PC-9 (cell line): Measurements from ENCODE around the gene GNAL. TPM values are rescaled to one million over a fixed set of nuclear protein-coding genes. Genes with fewer than 3 reads are reported as not detected.

Experiments used
- BruUV-seq: library from RNA; stranded (reverse); fragments of 400-500 nt; replicated peaks from 2 replicates; lab custom pipeline; 2021; lab: Mats Ljungman, UMichigan
- CTCF ChIA-PET: fragments of 300-600 bp; sonication (Branson Sonifier 250); formaldehyde crosslinking; loops from one replicate; lab custom pipeline; 2022; ENCODE audit warnings: antibody characterized with exemption; lab: Charles Lee
- POLR2A ChIA-PET: fragments of 300-600 bp; sonication (Branson Sonifier 250); formaldehyde crosslinking; loops from one replicate; lab custom pipeline; 2022; ENCODE audit warnings: antibody characterized with exemption; ENCODE audit not compliant: unreplicated experiment; lab: Charles Lee
- DNase-seq, 2 experiments: peaks; one replicate each; pipeline versions ENCODE4 v3.0.0 to v3.0.0-alpha.2; 2015 to 2022; ENCODE audit warnings: mixed read lengths in 1 of 2
- H2AFZ ChIP-seq: fragments of 200-600 bp; sonication (generic); 2 replicates; pipeline ENCODE4 v1.8.1; 2017; ENCODE audit warnings: antibody characterized with exemption
- H3F3A ChIP-seq: fragments of 200-600 bp; sonication (generic); 2 replicates; pipeline ENCODE4 v1.8.1; 2017; ENCODE audit warnings: antibody characterized with exemption, mild to moderate bottlenecking, low read depth; ENCODE audit not compliant: insufficient read depth
- H3K27ac ChIP-seq: fragments of 200-600 bp; sonication (generic); 2 replicates; pipeline ENCODE4 v1.6.1; 2016; ENCODE audit warnings: mixed run types
- H3K27me3 ChIP-seq: fragments of 200-600 bp; sonication (generic); 2 replicates; pipeline ENCODE4 v1.6.1; 2016; ENCODE audit warnings: low read depth, mixed run types; ENCODE audit not compliant: insufficient read depth
- H3K36me3 ChIP-seq: fragments of 200-600 bp; sonication (generic); 2 replicates; pipeline ENCODE4 v1.6.1; 2016; ENCODE audit warnings: low read depth, mixed run types
- H3K4me1 ChIP-seq: fragments of 200-600 bp; sonication (generic); replicated peaks from 2 replicates; pipeline ENCODE4 v1.6.1; 2016; ENCODE audit warnings: mixed run types; ENCODE audit not compliant: insufficient read depth
- H3K4me2 ChIP-seq: fragments of 200-600 bp; sonication (generic); 2 replicates; pipeline ENCODE4 v1.6.1; 2017; ENCODE audit warnings: mixed run types
- H3K4me3 ChIP-seq: fragments of 200-600 bp; sonication (generic); 2 replicates; pipeline ENCODE4 v1.6.1; 2016; ENCODE audit warnings: mixed run types
- H3K79me2 ChIP-seq: fragments of 200-600 bp; sonication (generic); 2 replicates; pipeline ENCODE4 v1.6.1; 2017; ENCODE audit warnings: low read depth, mixed run types
- H3K9me2 ChIP-seq: fragments of 200-600 bp; sonication (generic); 2 replicates; pipeline ENCODE4 v1.8.1; 2017; ENCODE audit warnings: mild to moderate bottlenecking; ENCODE audit not compliant: insufficient read depth
- H3K9me3 ChIP-seq: fragments of 200-600 bp; sonication (generic); 2 replicates; pipeline ENCODE4 v1.8.1; 2016; ENCODE audit warnings: low read depth; ENCODE audit not compliant: insufficient read depth
- H4K20me1 ChIP-seq: fragments of 200-600 bp; sonication (generic); 2 replicates; pipeline ENCODE4 v1.8.1; 2017; ENCODE audit not compliant: insufficient read depth
- EZH2 ChIP-seq: fragments of 200-600 bp; sonication (generic); IDR thresholded peaks from 2 replicates; pipeline ENCODE4 v1.8.0; 2017; ENCODE audit warnings: antibody characterized with exemption, low read depth
- intact Hi-C: fragments of 100-400 bp; cut with micrococcal nuclease; formaldehyde crosslinking; loops from one replicate; pipeline ENCODE4 v1.10.0; 2022; ENCODE audit not compliant: unreplicated experiment
- total RNA-seq: library from RNA; stranded (reverse); gene quantifications from 2 replicates; pipeline ENCODE4 v1.2.3, GENCODE V29; 2021
- TF ChIP-seq, protein P1 (sequence below): fragments of 200-600 bp; sonication (generic); conservative IDR thresholded peaks from 2 replicates; pipeline ENCODE4 v1.6.1; 2017; ENCODE audit warnings: mixed run types, antibody characterized with exemption, mild to moderate bottlenecking, moderate library complexity

Gene GNAL
- total RNA-seq, 1 experiment from 2014 or later: 3.3 TPM

DNA sequence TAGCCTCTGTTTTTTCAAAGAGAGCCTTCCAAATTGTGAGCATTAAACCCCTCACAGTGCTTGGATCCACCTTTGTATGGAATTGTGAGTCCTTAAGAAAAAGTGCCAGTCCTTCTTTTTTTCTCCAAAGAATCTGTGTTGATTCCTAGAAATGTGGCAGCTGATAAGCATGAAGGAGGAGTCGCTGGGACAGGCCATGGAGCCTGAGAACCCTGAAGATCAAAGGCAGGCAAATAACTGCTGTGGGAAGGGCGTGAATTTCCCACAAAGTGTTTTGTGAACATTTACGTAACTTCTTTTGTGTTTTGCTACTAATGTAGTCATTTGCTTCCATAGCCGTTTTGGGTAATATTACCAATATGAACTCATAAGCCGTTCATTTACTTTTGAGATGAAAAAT is 134.5 kb downstream of the GNAL start:
- Histone ChIP-seq H4K20me1 (no peaks in the 10 kb centered on the region), H3K4me2 (no peak overlapping the region), H3K4me3 (no peak overlapping the region), H3K27ac (no peak overlapping the region), H3K9me3 (no peaks in the 10 kb centered on the region), H3K36me3 (no peaks in the 10 kb centered on the region), H3F3A (no peaks in the 10 kb centered on the region), H3K79me2 (no peaks in the 10 kb centered on the region), H3K9me2 (no peaks in the 10 kb centered on the region), H2AFZ (no peak overlapping the region), H3K4me1 (no peaks in the 10 kb centered on the region), H3K27me3 (no peaks in the 10 kb centered on the region)
- no peak for DNase-seq
- intact Hi-C loops: no loop called here
- ChIA-PET CTCF (interaction anchor here (0.6 kb wide), 1 partner anchor 98 kb away, joined by 3 read pairs; no protein-coding TSS in a partner anchor), POLR2A (no interaction called here)
- TF ChIP-seq, protein P1, sequence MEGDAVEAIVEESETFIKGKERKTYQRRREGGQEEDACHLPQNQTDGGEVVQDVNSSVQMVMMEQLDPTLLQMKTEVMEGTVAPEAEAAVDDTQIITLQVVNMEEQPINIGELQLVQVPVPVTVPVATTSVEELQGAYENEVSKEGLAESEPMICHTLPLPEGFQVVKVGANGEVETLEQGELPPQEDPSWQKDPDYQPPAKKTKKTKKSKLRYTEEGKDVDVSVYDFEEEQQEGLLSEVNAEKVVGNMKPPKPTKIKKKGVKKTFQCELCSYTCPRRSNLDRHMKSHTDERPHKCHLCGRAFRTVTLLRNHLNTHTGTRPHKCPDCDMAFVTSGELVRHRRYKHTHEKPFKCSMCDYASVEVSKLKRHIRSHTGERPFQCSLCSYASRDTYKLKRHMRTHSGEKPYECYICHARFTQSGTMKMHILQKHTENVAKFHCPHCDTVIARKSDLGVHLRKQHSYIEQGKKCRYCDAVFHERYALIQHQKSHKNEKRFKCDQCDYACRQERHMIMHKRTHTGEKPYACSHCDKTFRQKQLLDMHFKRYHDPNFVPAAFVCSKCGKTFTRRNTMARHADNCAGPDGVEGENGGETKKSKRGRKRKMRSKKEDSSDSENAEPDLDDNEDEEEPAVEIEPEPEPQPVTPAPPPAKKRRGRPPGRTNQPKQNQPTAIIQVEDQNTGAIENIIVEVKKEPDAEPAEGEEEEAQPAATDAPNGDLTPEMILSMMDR: no peak
- no peak for TF ChIP-seq EZH2
- BruUV-seq: no TSS peak

DNA sequence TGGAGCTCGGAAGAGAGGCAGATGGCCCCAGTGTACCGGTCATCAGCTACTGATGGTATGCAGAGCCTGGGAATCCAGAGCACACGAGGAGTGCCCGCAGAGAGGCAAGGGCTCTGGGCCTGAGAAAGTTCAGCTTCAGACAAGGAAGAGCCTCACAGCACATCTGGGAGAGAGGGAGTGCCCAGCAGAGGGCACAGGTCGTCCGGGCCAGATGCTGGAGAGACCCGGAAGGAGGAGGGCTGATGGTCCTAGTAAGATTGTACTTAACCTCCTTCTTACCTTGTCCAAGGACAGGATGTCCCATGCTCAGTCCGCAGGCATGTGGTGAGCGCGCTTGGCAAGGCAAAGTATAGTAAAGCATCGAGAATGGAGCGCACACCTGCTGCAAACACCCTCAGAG is 137.8 kb downstream of the GNAL start:
- Histone ChIP-seq H4K20me1 (no peaks in the 10 kb centered on the region), H3K9me2 (no peaks in the 10 kb centered on the region), H3K4me3 (no peak overlapping the region), H2AFZ (no peak overlapping the region), H3K27me3 (no peaks in the 10 kb centered on the region), H3K9me3 (no peaks in the 10 kb centered on the region), H3K27ac (no peak overlapping the region), H3K36me3 (no peaks in the 10 kb centered on the region), H3K4me2 (no peak overlapping the region), H3K79me2 (no peaks in the 10 kb centered on the region), H3K4me1 (no peaks in the 10 kb centered on the region), H3F3A (no peaks in the 10 kb centered on the region)
- BruUV-seq: no TSS peak
- intact Hi-C loops: no loop called here
- no peak for DNase-seq
- ChIA-PET POLR2A (no interaction called here), CTCF (no interaction called here)
- TF ChIP-seq, protein P1: no peak
- TF ChIP-seq EZH2: no peak

DNA sequence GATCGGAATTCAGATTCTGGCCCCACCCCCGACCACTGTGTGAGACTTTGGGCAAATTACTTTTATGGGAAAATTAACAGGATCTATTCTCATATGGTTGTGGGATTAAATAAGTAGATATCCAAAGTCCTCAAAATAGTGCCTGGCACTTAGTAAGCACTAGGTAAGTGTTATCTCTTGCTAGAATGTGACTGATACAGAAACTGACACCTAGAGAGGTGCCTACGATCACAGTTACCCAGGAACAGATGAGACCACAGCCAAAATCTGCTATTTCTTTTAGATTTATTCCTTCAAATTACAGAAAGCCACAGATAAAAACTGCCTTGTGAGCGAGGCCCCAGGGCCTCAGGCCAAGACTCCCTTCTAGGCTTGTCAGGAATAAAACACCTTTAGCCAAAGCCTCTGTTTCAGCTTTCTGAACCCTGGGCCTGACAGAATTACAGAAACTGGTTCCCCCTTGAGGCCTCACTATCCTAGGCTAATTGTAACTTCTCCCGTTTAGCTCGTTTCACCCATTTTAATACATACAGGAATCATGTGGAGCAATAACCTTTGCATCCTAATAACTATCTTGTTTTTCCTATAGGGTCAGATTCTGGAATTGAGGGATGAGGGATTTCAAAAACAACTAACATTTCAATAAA is 139.8 kb downstream of the GNAL start:
- POLR2A ChIA-PET: no interaction called here
- no peak for DNase-seq
- Histone ChIP-seq H3F3A (no peaks in the 10 kb centered on the region), H3K4me2 (no peak overlapping the region), H3K36me3 (no peaks in the 10 kb centered on the region), H4K20me1 (no peaks in the 10 kb centered on the region), H3K4me1 (no peaks in the 10 kb centered on the region), H3K27me3 (no peaks in the 10 kb centered on the region), H2AFZ (no peak overlapping the region), H3K79me2 (no peaks in the 10 kb centered on the region), H3K4me3 (no peak overlapping the region), H3K9me2 (no peaks in the 10 kb centered on the region), H3K27ac (no peak overlapping the region), H3K9me3 (no peaks in the 10 kb centered on the region)
- intact Hi-C loops: no loop called here
- CTCF ChIA-PET: no interaction called here
- no TSS peak for BruUV-seq
- TF ChIP-seq, protein P1: no peak
- TF ChIP-seq EZH2: no peak
